Endothelial cell of umbilical vein (primary cell): Measurements from ENCODE around the gene SETD9. TPM values are rescaled to one million over a fixed set of nuclear protein-coding genes. Genes with fewer than 3 reads are reported as not detected.

ENCODE experiments used
- BruUV-seq: library from RNA; stranded (reverse); fragments of 400-500 nt; replicated peaks from 2 replicates; lab custom pipeline; 2021; lab: Mats Ljungman, UMichigan
- CTCF ChIA-PET: fragments of 300-600, 350-600 bp; sonication (Branson Sonifier 250); formaldehyde crosslinking; loops from one replicate; lab custom pipeline; 2021; ENCODE audit warnings: antibody characterized with exemption, inconsistent platforms; lab: Charles Lee
- POLR2A ChIA-PET: fragments of 300-600, 350-600 bp; sonication (Branson Sonifier 250); formaldehyde crosslinking; loops from one replicate; lab custom pipeline; 2021; ENCODE audit warnings: antibody characterized with exemption, inconsistent platforms; lab: Charles Lee
- DNase-seq: peaks from one replicate; pipeline ENCODE4 v3.0.0-alpha.2; 2011; ENCODE audit warnings: low read depth, low spot score
- FAIRE-seq: peaks from 2 replicates; lab custom pipeline; 2011; peaks lifted over from hg19 to GRCh38; lab: Jason Lieb, UNC
- H2AFZ ChIP-seq: 2 replicates; pipeline ENCODE4 v1.6.0; 2012; ENCODE audit warnings: low read depth, low read length, control low read depth, inconsistent platforms
- H3K27ac ChIP-seq: 2 replicates; pipeline ENCODE4 v1.5.1; 2011; ENCODE audit warnings: low read depth, mild to moderate bottlenecking, control low read depth, low read length, moderate library complexity; ENCODE audit not compliant: insufficient read depth
- H3K27me3 ChIP-seq, 2 experiments: 2 replicates each; pipeline versions ENCODE4 v1.6.0 to v1.6.1; 2011; ENCODE audit warnings: low read length in 2 of 2, mixed read lengths in 1 of 2; ENCODE audit not compliant: control insufficient read depth in 2 of 2, insufficient read depth in 2 of 2
- H3K36me3 ChIP-seq, 2 experiments: 2 replicates in 1 of 2; 3 replicates in 1 of 2; pipeline ENCODE4 v1.5.1; 2011; ENCODE audit warnings: low read length in 2 of 2, mild to moderate bottlenecking in 1 of 2, moderate library complexity in 1 of 2; ENCODE audit not compliant: control insufficient read depth in 2 of 2, insufficient read depth in 2 of 2; ENCODE audit errors: extremely low read depth in 1 of 2
- H3K4me1 ChIP-seq: 3 replicates; pipeline ENCODE4 v1.5.1; 2011; ENCODE audit warnings: mild to moderate bottlenecking, low read length; ENCODE audit not compliant: control insufficient read depth, insufficient read depth; ENCODE audit errors: extremely low read depth
- H3K4me2 ChIP-seq: 2 replicates; pipeline ENCODE4 v1.6.1; 2011; ENCODE audit warnings: low read length, control low read depth, mixed read lengths; ENCODE audit not compliant: insufficient read depth
- H3K4me3 ChIP-seq, 3 experiments: fragments of 200-600 bp in 1 of 3; sonication (generic), shearing (Covaris generic) in 1 of 3; replicated peaks in 1 of 3; 2 replicates each; pipeline ENCODE4 v1.5.1; 2011 to 2016; ENCODE audit warnings: control low read depth in 3 of 3, low read length in 3 of 3, mild to moderate bottlenecking in 2 of 3, inconsistent platforms in 1 of 3, low read depth in 1 of 3, moderate library complexity in 1 of 3; ENCODE audit not compliant: insufficient read depth in 1 of 3
- H3K79me2 ChIP-seq: 2 replicates; pipeline ENCODE4 v1.6.0; 2012; ENCODE audit warnings: low read length, inconsistent platforms; ENCODE audit not compliant: control insufficient read depth, insufficient read depth
- H3K9ac ChIP-seq: replicated peaks from 2 replicates; pipeline ENCODE3; 2011; ENCODE audit warnings: low read length, control low read depth; ENCODE audit not compliant: insufficient read depth; ENCODE audit errors: extremely low read depth
- H3K9me1 ChIP-seq: replicated peaks from 3 replicates; pipeline ENCODE4 v1.6.0; 2011; ENCODE audit warnings: mild to moderate bottlenecking, low read length; ENCODE audit not compliant: control insufficient read depth, insufficient read depth; ENCODE audit errors: extremely low read depth
- H3K9me3 ChIP-seq: replicated peaks from 2 replicates; pipeline ENCODE4 v1.5.1; 2012; ENCODE audit warnings: low read length, inconsistent platforms; ENCODE audit not compliant: control insufficient read depth, insufficient read depth
- H4K20me1 ChIP-seq: replicated peaks from 2 replicates; pipeline ENCODE3; 2011; ENCODE audit warnings: mild to moderate bottlenecking, low read length; ENCODE audit not compliant: control insufficient read depth, insufficient read depth; ENCODE audit errors: extremely low read depth
- EZH2 ChIP-seq: IDR thresholded peaks from 2 replicates; pipeline ENCODE4 v1.6.1; 2012; ENCODE audit warnings: borderline replicate concordance, low read depth, mild to moderate bottlenecking, moderate library complexity, low read length, inconsistent platforms; ENCODE audit not compliant: severe bottlenecking
- GATA2 ChIP-seq: IDR thresholded peaks from 2 replicates; pipeline ENCODE4 v1.7.0; 2011; ENCODE audit warnings: low read depth, mild to moderate bottlenecking, moderate library complexity, mixed read lengths, low read length; ENCODE audit not compliant: insufficient read length, insufficient read depth
- JUN ChIP-seq: IDR thresholded peaks from 2 replicates; pipeline ENCODE4 v1.6.1; 2011; ENCODE audit warnings: borderline replicate concordance, low read depth; ENCODE audit not compliant: insufficient read length, insufficient read depth
- MYC ChIP-seq: IDR thresholded peaks from one replicate; pipeline ENCODE4 v1.6.1; 2011; ENCODE audit warnings: mild to moderate bottlenecking, low read depth, low read length
- POLR2A ChIP-seq: IDR thresholded peaks from 2 replicates; pipeline ENCODE4 v1.6.1; 2012; ENCODE audit warnings: low read depth, mild to moderate bottlenecking, control low read depth, low read length
- POLR2AphosphoS5 ChIP-seq: IDR thresholded peaks from 2 replicates; pipeline ENCODE4 v1.6.1; 2012; ENCODE audit warnings: low read depth, mild to moderate bottlenecking, control low read depth, low read length, moderate library complexity; ENCODE audit not compliant: insufficient read depth
- dilution Hi-C: fragments of 300-500 bp; cut with MboI; formaldehyde crosslinking; loops from one replicate; pipeline ENCODE4 v1.15.0; 2019; ENCODE audit warnings: low sequenced_read_pairs; ENCODE audit not compliant: extremely low pct_ligation_motif_present
- intact Hi-C: fragments of 100-400 bp; cut with micrococcal nuclease; formaldehyde crosslinking; loops from one replicate; pipeline ENCODE4 v1.10.0; 2022
- polyA plus RNA-seq, 4 experiments: library from polyadenylated mRNA; depleted of rRNA in 3 of 4; stranded (reverse) in 3 of 4; unstranded in 1 of 4; fragments of >200 nt; gene quantifications; 2 replicates each; pipeline versions ENCODE4 v1.2.1 to v1.2.3, GENCODE V29; 2011 to 2012; ENCODE audit warnings: missing spikeins in 1 of 4
- total RNA-seq: library from RNA; stranded (reverse); gene quantifications from 2 replicates; pipeline ENCODE4 v1.2.3, GENCODE V29; 2021
- TF ChIP-seq, protein P1 (sequence below): IDR thresholded peaks from 2 replicates; pipeline ENCODE4 v1.6.1; 2011; ENCODE audit not compliant: insufficient read depth, insufficient read length

Gene SETD9
- total and polyA plus RNA-seq, 2 donors (not counting 3 experiments of a cell fraction or from before 2014, with no cell fraction given), result 7.1 to 7.9 TPM

DNA sequence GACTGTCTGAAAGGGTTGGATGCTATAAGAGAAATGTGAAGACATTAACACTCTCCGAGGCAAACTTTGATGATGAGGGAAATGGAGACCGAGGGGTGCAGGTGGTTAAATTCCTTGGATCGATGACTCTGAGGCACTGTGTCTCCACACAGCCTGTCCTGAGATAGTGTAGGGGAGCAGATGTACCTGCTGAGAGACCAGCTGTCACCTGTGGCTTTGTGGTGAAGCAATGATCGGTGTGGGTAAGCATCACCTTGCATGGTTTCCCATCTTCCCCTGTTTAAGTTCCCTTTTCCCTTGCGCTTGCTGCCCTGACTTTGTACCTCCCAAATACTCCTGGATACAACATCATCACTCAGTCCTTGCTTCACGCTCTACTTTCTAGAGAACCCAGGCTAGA, 52.4 kb downstream of the SETD9 start:
- no peak overlapping the region for H3K9ac ChIP-seq
- H3K79me2 ChIP-seq, result no peaks in the 10 kb centered on the region
- H4K20me1 ChIP-seq, result no peaks in the 10 kb centered on the region
- BruUV-seq, result no TSS peak
- no peaks in the 10 kb centered on the region for H3K9me1 ChIP-seq
- H3K27me3 ChIP-seq, result peaks cover 40 to 48% of the 10 kb centered on the region in 2 experiments
- DNase-seq (no peak), FAIRE-seq (no peak)
- no peak overlapping the region for H3K4me3 ChIP-seq
- no peak overlapping the region for H3K4me2 ChIP-seq
- CTCF ChIA-PET, result interaction anchor here (1.1 kb wide), 1 partner anchor 35 kb away, joined by 5 read pairs; no protein-coding TSS in a partner anchor
- POLR2A ChIA-PET, result no interaction called here
- no peak overlapping the region for H2AFZ ChIP-seq
- TF ChIP-seq POLR2AphosphoS5, result no peak
- TF ChIP-seq MYC, result no peak
- no peak for TF ChIP-seq POLR2A
- TF ChIP-seq, protein P1, sequence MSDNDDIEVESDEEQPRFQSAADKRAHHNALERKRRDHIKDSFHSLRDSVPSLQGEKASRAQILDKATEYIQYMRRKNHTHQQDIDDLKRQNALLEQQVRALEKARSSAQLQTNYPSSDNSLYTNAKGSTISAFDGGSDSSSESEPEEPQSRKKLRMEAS, result no peak
- TF ChIP-seq GATA2, result no peak
- no peak for TF ChIP-seq EZH2
- no peaks in the 10 kb centered on the region for H3K9me3 ChIP-seq
- H3K36me3 ChIP-seq, result no peaks in the 10 kb centered on the region
- H3K4me1 ChIP-seq, result no peaks in the 10 kb centered on the region
- intact Hi-C loops, result no loop called here
- dilution Hi-C loops, result no loop called here
- H3K27ac ChIP-seq, result no peak overlapping the region

DNA sequence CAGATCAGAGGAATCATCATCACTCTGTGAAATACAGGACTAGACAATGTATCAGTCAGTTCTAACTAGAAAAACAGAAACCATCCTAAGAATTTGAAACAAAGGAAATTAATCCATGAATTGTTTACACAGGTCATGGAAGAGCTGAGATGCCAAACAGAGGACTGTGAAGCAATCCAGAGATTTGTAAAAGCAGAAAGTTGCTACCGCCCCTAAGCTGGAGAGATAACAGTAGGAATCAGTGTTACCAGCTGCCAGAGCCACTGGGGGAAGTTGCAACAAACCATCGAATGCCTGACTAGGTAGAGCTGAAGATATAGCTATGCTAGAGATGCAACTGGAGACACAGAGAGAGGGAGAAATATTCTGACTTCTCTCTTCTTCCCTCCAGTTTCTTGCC, 52.9 kb downstream of the SETD9 start:
- intact Hi-C loops (no loop called here), dilution Hi-C loops (no loop called here)
- CTCF ChIA-PET, result interaction anchor here (1.1 kb wide), 1 partner anchor 34 kb away, joined by 5 read pairs; no protein-coding TSS in a partner anchor
- Histone ChIP-seq H3K27me3 (peaks cover 40 to 45% of the 10 kb centered on the region in 2 experiments), H4K20me1 (no peaks in the 10 kb centered on the region), H2AFZ (no peak overlapping the region), H3K4me3 (no peak overlapping the region), H3K9me1 (no peaks in the 10 kb centered on the region), H3K79me2 (no peaks in the 10 kb centered on the region), H3K4me1 (no peaks in the 10 kb centered on the region), H3K9ac (no peak overlapping the region), H3K9me3 (no peaks in the 10 kb centered on the region), H3K36me3 (no peaks in the 10 kb centered on the region), H3K4me2 (no peak overlapping the region), H3K27ac (no peak overlapping the region)
- no peak for DNase-seq
- TF ChIP-seq MYC (no peak), EZH2 (no peak), GATA2 (no peak), JUN (no peak), POLR2A (no peak)
- POLR2A ChIA-PET, result no interaction called here
- no peak for FAIRE-seq
- BruUV-seq, result no TSS peak
